GM20000 (cell line): ENCODE data around the gene TREX2.
A peak's percentile ranks its signal among the peaks of the same experiment; 100 is the strongest.

Experiments
- DNase-seq: peaks from one replicate; pipeline ENCODE4 v3.0.0; 2012; ENCODE audit warnings: low spot score
- TF ChIP-seq, protein P1 (sequence below): IDR thresholded peaks from 2 replicates; pipeline ENCODE4 v1.5.1; 2012; ENCODE audit warnings: mild to moderate bottlenecking, control low read depth; ENCODE audit errors: extremely low read depth, missing control alignments

TREX2 gene

DNA sequence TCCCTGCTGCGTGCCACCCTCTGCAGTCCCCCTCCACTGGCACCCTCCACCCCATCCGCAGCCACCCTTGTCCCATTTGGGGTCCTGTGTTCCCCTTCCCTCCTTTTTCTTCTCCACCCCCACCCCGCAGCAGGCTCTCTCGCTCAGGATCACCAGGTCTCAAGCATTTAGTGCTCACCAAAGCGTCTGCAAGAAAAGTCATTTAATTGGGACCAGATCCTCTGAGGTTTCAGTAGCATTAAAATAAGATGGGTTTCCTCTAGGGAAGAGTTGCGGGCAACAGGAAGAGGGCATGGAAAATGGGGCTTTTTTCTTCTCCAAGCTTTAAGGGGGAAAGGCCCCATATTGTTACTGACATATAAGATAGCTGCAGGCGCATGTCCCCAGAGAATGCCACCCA, 29.4 kb upstream of the TREX2 start:
- no peak for DNase-seq
- TF ChIP-seq, protein P1, sequence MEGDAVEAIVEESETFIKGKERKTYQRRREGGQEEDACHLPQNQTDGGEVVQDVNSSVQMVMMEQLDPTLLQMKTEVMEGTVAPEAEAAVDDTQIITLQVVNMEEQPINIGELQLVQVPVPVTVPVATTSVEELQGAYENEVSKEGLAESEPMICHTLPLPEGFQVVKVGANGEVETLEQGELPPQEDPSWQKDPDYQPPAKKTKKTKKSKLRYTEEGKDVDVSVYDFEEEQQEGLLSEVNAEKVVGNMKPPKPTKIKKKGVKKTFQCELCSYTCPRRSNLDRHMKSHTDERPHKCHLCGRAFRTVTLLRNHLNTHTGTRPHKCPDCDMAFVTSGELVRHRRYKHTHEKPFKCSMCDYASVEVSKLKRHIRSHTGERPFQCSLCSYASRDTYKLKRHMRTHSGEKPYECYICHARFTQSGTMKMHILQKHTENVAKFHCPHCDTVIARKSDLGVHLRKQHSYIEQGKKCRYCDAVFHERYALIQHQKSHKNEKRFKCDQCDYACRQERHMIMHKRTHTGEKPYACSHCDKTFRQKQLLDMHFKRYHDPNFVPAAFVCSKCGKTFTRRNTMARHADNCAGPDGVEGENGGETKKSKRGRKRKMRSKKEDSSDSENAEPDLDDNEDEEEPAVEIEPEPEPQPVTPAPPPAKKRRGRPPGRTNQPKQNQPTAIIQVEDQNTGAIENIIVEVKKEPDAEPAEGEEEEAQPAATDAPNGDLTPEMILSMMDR = no peak

DNA sequence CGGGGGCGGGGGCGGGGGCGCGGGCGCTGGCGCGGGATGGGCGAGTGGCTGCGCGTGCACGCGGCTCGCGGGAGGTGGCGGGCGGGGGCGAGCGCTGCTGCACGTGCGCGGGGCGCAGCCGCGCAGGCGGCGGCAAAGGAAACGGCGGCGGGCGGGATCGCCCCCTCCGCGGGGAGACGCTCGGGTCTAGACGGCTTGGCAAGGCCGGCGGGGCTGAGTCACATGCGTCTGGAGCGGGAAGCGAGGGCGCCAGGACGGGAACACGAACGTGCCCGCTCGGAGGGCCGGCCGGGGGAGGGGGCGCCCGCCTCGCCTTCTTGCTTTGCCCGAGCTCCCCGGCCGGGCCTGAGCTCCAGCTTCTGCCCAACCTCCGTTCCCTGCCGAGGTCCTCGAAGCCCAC, 28.9 kb upstream of the TREX2 start:
- DNase-seq = no peak
- TF ChIP-seq, protein P1 = no peak

DNA sequence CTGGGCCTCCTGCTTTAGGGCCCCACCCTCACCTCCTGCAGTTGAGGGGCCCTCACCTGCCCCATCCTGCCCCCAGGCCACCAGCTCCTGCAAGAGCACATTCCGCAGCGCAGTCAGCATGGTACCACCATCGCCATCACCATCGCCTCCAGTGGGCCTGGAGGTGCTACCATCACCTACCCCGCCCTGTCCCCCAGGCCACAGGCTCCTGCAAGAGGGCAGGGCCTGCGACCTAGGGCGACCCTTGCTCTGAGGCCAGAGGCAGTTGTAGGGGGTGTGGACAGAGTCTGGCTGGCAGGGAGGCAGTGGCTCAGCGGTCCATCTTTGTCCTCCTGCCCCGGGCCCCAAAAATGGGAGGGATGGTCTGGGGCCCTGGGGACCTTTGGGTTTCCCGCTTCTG, 28.4 kb upstream of the TREX2 start:
- TF ChIP-seq, protein P1 = no peak
- no peak for DNase-seq

DNA sequence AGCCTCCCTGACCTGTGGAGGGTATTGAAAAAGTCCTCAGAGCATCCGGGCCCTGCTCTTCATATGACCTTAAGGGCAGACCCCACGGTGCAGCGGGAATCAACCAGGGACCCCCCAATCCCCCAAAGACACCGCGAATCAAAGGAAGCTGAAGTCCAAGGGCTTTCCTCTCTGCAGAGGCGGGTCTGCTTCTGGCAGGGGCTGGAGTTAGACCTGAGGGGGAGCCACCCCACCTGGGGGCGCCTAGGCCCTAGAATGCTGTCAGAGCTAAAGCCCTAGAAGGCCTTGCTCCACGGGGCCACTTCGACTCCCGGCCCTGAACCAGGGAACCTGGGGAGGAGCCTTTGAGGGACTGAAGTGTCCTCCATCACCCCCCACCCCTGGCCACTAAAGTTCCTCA, 27.3 kb upstream of the TREX2 start:
- DNase-seq = no peak
- TF ChIP-seq, protein P1 = no peak

DNA sequence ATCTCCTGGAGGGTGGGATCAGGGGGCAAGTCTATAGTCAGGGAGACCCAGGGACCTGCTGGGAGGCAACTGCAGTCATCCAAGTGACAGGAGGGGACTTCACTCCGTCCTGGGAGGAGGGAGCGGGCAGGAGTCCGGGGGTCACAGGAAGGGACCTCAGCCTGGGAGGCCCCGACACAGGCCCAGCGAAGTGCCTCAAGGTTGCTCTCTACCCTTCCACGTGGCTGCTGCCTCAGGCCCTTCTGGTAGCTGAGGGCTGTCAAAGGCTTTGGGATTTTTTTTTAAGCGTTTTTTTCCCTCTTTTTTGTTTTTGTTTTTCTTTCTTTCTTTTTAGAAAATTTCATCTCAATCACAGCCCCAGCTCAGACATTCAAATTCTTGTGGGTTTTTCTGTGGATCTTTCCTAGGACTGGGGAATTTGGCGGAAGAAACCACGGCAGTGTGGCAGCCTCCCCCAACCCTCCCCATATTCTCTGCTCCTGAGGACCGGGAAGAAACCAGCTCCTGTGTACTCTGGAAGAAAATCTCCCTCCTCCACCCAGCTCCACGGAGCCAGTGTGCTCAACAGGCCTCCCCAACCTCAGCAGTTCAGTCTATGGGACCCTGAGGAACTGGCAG, 25.9 kb upstream of the TREX2 start:
- DNase-seq = no peak
- TF ChIP-seq, protein P1 = no peak

DNA sequence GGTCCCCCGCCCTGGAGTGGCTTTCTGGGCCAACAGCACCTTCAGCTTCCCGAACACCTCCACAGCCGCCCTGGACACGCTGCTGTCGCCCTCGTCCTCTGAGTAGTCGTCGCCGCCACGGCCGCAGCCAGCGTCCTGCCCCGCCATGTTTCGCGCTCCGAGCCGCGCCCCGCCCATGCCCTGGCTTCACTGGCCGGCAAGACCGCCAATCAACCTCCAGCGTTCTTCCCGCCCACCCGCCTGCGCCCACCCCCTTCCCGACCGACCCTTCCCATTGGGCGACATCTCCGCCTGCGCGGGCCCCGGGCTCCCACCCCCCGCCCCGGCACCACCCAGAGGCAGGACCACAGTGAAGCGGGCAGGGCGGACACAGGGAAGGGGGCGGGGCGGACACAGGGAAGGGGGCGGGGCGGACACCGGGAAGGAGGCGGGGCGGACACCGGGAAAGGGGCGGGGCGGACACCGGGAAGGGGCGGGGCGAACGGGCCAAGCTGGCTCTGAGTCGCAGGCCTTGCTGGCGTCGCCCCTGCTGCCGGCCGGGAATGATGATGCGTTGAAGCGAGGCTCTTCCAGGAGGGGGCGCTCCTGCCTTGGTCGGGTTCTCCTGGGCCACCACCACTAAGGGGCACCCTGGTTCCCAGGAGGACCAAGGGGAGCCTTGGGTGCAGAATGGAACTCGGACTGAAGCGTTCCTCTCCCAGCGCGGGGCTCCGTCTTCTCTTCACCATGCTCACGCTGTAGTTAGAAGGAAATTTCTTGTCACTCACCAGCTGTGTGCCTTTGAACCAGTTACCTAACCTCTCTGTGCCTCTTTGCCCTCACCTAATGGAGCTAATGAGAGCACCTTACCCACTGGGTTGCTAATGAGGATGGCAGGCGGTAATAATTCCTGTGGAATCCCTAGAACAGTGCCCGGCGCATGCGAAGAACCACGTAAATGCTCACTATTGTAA, 24.8 kb upstream of the TREX2 start, which contains the start of gene HAUS7:
Gene HAUS7 (minus strand): TSS at position 166 of the 953 bp plus-strand sequence. CDS start 19 bp downstream, at position 147.
- DNase-seq = peak; percentile 96
- TF ChIP-seq, protein P1 = peak; percentile 43

DNA sequence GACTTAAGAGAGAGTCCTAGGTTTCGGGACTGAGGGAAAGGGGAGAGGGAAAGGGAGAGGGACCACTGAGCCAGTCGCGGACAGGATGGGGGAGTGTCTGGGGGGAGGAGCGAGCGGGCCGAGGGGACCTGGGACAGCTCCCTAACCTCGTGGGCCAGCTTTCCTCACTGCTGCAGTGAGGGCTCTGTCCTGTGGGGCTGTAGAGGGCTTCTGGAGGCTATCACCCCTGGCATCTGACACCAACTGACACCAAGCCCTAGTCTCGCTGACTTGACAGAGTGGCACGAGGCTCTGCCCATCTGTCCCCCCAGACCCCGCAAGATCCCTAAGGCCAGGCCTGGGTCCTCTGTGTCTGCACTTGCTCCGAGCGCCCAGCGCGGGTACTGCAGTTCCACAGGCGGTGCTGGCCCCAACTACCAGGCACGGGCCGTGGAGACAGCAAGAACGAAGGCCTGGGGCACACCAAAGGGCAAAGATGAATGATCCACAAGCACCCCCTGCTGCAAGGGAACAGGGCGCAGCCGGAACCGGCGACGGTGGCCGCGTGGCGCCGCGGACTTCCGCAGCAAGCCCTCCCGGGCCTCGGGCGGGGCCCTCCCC, 24.1 kb upstream of the TREX2 start:
- TF ChIP-seq, protein P1 = no peak
- peak; percentile 45 for DNase-seq
